Peyer's patch (tissue), 4 donors: Measurements from ENCODE around the gene ARHGAP15.

Experiments
- CTCF ChIP-seq, 6 experiments: fragments of 450-650 bp in 4 of 6; fragments of 200-600 bp in 2 of 6; sonication (generic) in 1 of 6; IDR thresholded peaks; one replicate each; pipeline ENCODE4 v1.5.1; 2017 to 2019; ENCODE audit warnings: antibody characterized with exemption in 6 of 6, mild to moderate bottlenecking in 3 of 6, moderate library complexity in 1 of 6
- POLR2A ChIP-seq, 2 donors: fragments of 450-650 bp; IDR thresholded peaks; one replicate each; pipeline ENCODE4 v1.5.1; 2017; ENCODE audit warnings: antibody characterized with exemption in 2 of 2, mild to moderate bottlenecking in 2 of 2, moderate library complexity in 2 of 2

GRCh38 chr2:143378996-143379395 lies 249.8 kb downstream of the ARHGAP15 start:
- TF ChIP-seq CTCF (IDR thresholded peaks at IDR 0.05) = no peak
- no peak for TF ChIP-seq POLR2A (IDR thresholded peaks at IDR 0.05)
